ENCODE data around the gene BET1L. TPM values are rescaled to one million over a fixed set of nuclear protein-coding genes. Genes with fewer than 3 reads are reported as not detected.

Gene BET1L
- total and polyA plus RNA-seq, 9 donors = 24.6 to 76.6 (median 63.7) TPM

- Histone ChIP-seq H3K27me3 (no peaks in the 10 kb centered on the region), H3K27ac (no peak overlapping the region), H3K9me3 (no peaks in the 10 kb centered on the region), H3K4me1 (ENCODE audit: insufficient read depth) (no peaks in the 10 kb centered on the region), H3K4me3 (no peak overlapping the region), H3K36me3 (no peaks in the 10 kb centered on the region)
- no peak for DNase-seq
- 86 to 92% (median 91%) methylated on average over 5 of the region's 5 CpGs for WGBS, 3 donors
- intact Hi-C loops (cut with DNase I) = no loop called here
- TF ChIP-seq CTCF (IDR thresholded peaks at IDR 0.05) (no peak), POLR2A (IDR thresholded peaks at IDR 0.05) (no peak), EP300 (IDR thresholded peaks at IDR 0.05) (no peak)
Observed at GRCh38 chr11:250274-250673, 43.1 kb upstream of the BET1L start.

GRCh38 chr11:249062-249461, 41.9 kb upstream of the BET1L start:
- Histone ChIP-seq H3K27me3 (no peaks in the 10 kb centered on the region), H3K4me1 (ENCODE audit: insufficient read depth) (no peaks in the 10 kb centered on the region), H3K9me3 (no peaks in the 10 kb centered on the region), H3K36me3 (no peaks in the 10 kb centered on the region), H3K4me3 (no peak overlapping the region), H3K27ac (no peak overlapping the region)
- no peak for DNase-seq
- no peak for TF ChIP-seq POLR2A (IDR thresholded peaks at IDR 0.05)
- no peak for TF ChIP-seq EP300 (IDR thresholded peaks at IDR 0.05)
- TF ChIP-seq CTCF (IDR thresholded peaks at IDR 0.05) = no peak
- intact Hi-C loops (cut with DNase I) = loop anchor here in 1 of 4 donors (5.0 kb wide), 1 partner anchor 33 kb away; no protein-coding TSS in a partner anchor
- WGBS, 3 donors = 72 to 87% (median 85%) methylated on average over 8 of the region's 8 CpGs

GRCh38 chr11:244376-244775, 37.2 kb upstream of the BET1L start:
- H3K4me3 ChIP-seq = no peak overlapping the region
- no peak for DNase-seq
- no peaks in the 10 kb centered on the region for H3K4me1 ChIP-seq (ENCODE audit: insufficient read depth)
- no peaks in the 10 kb centered on the region for H3K9me3 ChIP-seq
- H3K27me3 ChIP-seq = no peaks in the 10 kb centered on the region
- no peaks in the 10 kb centered on the region for H3K36me3 ChIP-seq
- intact Hi-C loops (cut with DNase I) = no loop called here
- 91 to 95% (median 93%) methylated on average over 2 of the region's 2 CpGs for WGBS, 3 donors
- no peak overlapping the region for H3K27ac ChIP-seq
- TF ChIP-seq EP300 (IDR thresholded peaks at IDR 0.05) = no peak
- TF ChIP-seq POLR2A (IDR thresholded peaks at IDR 0.05) = no peak
- TF ChIP-seq CTCF (IDR thresholded peaks at IDR 0.05) = no peak

DNA sequence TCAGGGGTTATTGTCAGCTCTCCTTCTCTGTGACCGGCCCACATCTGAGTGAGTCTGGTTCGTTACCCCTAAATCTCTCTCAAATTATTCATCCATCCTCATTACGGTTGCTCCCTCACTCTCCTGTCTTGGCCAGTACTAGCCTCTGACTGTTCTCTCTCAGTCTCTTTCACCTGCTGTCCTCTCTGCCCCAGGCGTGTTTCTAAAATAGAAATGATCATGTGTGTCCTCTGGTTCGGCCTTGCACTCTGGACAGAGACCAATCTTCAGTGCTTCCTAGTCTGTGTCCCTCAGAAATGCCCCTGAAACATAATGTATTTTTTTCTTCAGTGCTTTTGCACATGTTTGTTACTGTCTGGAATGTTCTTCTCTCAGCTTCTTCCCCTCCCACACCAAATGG, 34.4 kb upstream of the BET1L start:
- Histone ChIP-seq H3K4me1 (ENCODE audit: insufficient read depth) (peaks cover 3% of the 10 kb centered on the region), H3K36me3 (no peaks in the 10 kb centered on the region), H3K27me3 (no peaks in the 10 kb centered on the region), H3K9me3 (no peaks in the 10 kb centered on the region), H3K4me3 (no peak overlapping the region), H3K27ac (no peak overlapping the region)
- 88 to 89% (median 88%) methylated on average over 5 of the region's 5 CpGs for WGBS, 3 donors
- DNase-seq = no peak
- TF ChIP-seq CTCF (IDR thresholded peaks at IDR 0.05) (no peak), POLR2A (IDR thresholded peaks at IDR 0.05) (no peak), EP300 (IDR thresholded peaks at IDR 0.05) (no peak)
- intact Hi-C loops (cut with DNase I) = no loop called here
